Hindlimb muscle (tissue), 1 donor: ENCODE measurements around the gene TEAD4. TPM values are rescaled to one million over a fixed set of nuclear protein-coding genes. Genes with fewer than 3 reads are reported as not detected.
A peak's percentile ranks its signal among the peaks of the same experiment; 100 is the strongest.

Source experiments
- DNase-seq: peaks from one replicate; pipeline ENCODE4 v3.0.0-alpha.2; 2013
- polyA plus RNA-seq: library from polyadenylated mRNA; unstranded; fragments of 120-200 nt; gene quantifications from one replicate; pipeline ENCODE4 v1.2.1, GENCODE V29; 2013; ENCODE audit not compliant: insufficient read length

TEAD4 gene
- polyA plus RNA-seq, 1 donor, result 134 TPM

- peak; percentile 45 for DNase-seq
These were observed 75.0 kb downstream of the TEAD4 start for GRCh38 chr12:3034067-3034750.

GRCh38 chr12:3035171-3035570 is 76.0 kb downstream of the TEAD4 start:
- no peak for DNase-seq

GRCh38 chr12:3035815-3036702 is 76.9 kb downstream of the TEAD4 start:
- DNase-seq, result no peak

GRCh38 chr12:3036901-3037600 is 77.9 kb downstream of the TEAD4 start:
- DNase-seq, result no peak

- no peak for DNase-seq
These were observed 79.0 kb downstream of the TEAD4 start for GRCh38 chr12:3038166-3038565.

- DNase-seq, result no peak
These were observed 79.8 kb downstream of the TEAD4 start for GRCh38 chr12:3038926-3039510.

- DNase-seq, result no peak
These were observed 80.9 kb downstream of the TEAD4 start for GRCh38 chr12:3040026-3040656.

GRCh38 chr12:3040663-3041544 is 81.7 kb downstream of the TEAD4 start:
- no peak for DNase-seq

- peak; percentile 68 for DNase-seq
These were observed 82.5 kb downstream of the TEAD4 start for GRCh38 chr12:3041558-3042164.

- no peak for DNase-seq
These were observed 83.2 kb downstream of the TEAD4 start for GRCh38 chr12:3042394-3042793.

GRCh38 chr12:3042826-3043225 is 83.6 kb downstream of the TEAD4 start:
- DNase-seq, result no peak

GRCh38 chr12:3043406-3043805 is 84.2 kb downstream of the TEAD4 start:
- DNase-seq, result no peak

- no peak for DNase-seq
These were observed 85.0 kb downstream of the TEAD4 start for GRCh38 chr12:3044141-3044630.

GRCh38 chr12:3045494-3045893 is 86.3 kb downstream of the TEAD4 start:
- DNase-seq, result no peak

- no peak for DNase-seq
These were observed 86.8 kb downstream of the TEAD4 start for GRCh38 chr12:3045989-3046388.

GRCh38 chr12:3046441-3047200 is 87.4 kb downstream of the TEAD4 start:
- no peak for DNase-seq

- no peak for DNase-seq
These were observed 88.8 kb downstream of the TEAD4 start for GRCh38 chr12:3047961-3048360.

GRCh38 chr12:3048540-3048939 is 89.3 kb downstream of the TEAD4 start:
- DNase-seq, result no peak

- DNase-seq, result no peak
These were observed 90.0 kb downstream of the TEAD4 start for GRCh38 chr12:3049176-3049575.
